Endothelial cell of umbilical vein (primary cell): Measurements from ENCODE around the gene COG2. TPM values are rescaled to one million over a fixed set of nuclear protein-coding genes. Genes with fewer than 3 reads are reported as not detected.

Source experiments
- BruUV-seq: library from RNA; stranded (reverse); fragments of 400-500 nt; replicated peaks from 2 replicates; lab custom pipeline; 2021; lab: Mats Ljungman, UMichigan
- CTCF ChIA-PET: fragments of 300-600, 350-600 bp; sonication (Branson Sonifier 250); formaldehyde crosslinking; loops from one replicate; lab custom pipeline; 2021; ENCODE audit warnings: antibody characterized with exemption, inconsistent platforms; lab: Charles Lee
- POLR2A ChIA-PET: fragments of 300-600, 350-600 bp; sonication (Branson Sonifier 250); formaldehyde crosslinking; loops from one replicate; lab custom pipeline; 2021; ENCODE audit warnings: antibody characterized with exemption, inconsistent platforms; lab: Charles Lee
- DNase-seq: peaks from one replicate; pipeline ENCODE4 v3.0.0-alpha.2; 2011; ENCODE audit warnings: low read depth, low spot score
- FAIRE-seq: peaks from 2 replicates; lab custom pipeline; 2011; peaks lifted over from hg19 to GRCh38; lab: Jason Lieb, UNC
- H2AFZ ChIP-seq: 2 replicates; pipeline ENCODE4 v1.6.0; 2012; ENCODE audit warnings: low read depth, low read length, control low read depth, inconsistent platforms
- H3K27ac ChIP-seq: 2 replicates; pipeline ENCODE4 v1.5.1; 2011; ENCODE audit warnings: low read depth, mild to moderate bottlenecking, control low read depth, low read length, moderate library complexity; ENCODE audit not compliant: insufficient read depth
- H3K27me3 ChIP-seq, 2 experiments: 2 replicates each; pipeline versions ENCODE4 v1.6.0 to v1.6.1; 2011; ENCODE audit warnings: low read length in 2 of 2, mixed read lengths in 1 of 2; ENCODE audit not compliant: control insufficient read depth in 2 of 2, insufficient read depth in 2 of 2
- H3K36me3 ChIP-seq, 2 experiments: 2 replicates in 1 of 2; 3 replicates in 1 of 2; pipeline ENCODE4 v1.5.1; 2011; ENCODE audit warnings: low read length in 2 of 2, mild to moderate bottlenecking in 1 of 2, moderate library complexity in 1 of 2; ENCODE audit not compliant: control insufficient read depth in 2 of 2, insufficient read depth in 2 of 2; ENCODE audit errors: extremely low read depth in 1 of 2
- H3K4me1 ChIP-seq: 3 replicates; pipeline ENCODE4 v1.5.1; 2011; ENCODE audit warnings: mild to moderate bottlenecking, low read length; ENCODE audit not compliant: control insufficient read depth, insufficient read depth; ENCODE audit errors: extremely low read depth
- H3K4me2 ChIP-seq: 2 replicates; pipeline ENCODE4 v1.6.1; 2011; ENCODE audit warnings: low read length, control low read depth, mixed read lengths; ENCODE audit not compliant: insufficient read depth
- H3K4me3 ChIP-seq, 3 experiments: fragments of 200-600 bp in 1 of 3; sonication (generic), shearing (Covaris generic) in 1 of 3; replicated peaks in 1 of 3; 2 replicates each; pipeline ENCODE4 v1.5.1; 2011 to 2016; ENCODE audit warnings: control low read depth in 3 of 3, low read length in 3 of 3, mild to moderate bottlenecking in 2 of 3, inconsistent platforms in 1 of 3, low read depth in 1 of 3, moderate library complexity in 1 of 3; ENCODE audit not compliant: insufficient read depth in 1 of 3
- H3K79me2 ChIP-seq: 2 replicates; pipeline ENCODE4 v1.6.0; 2012; ENCODE audit warnings: low read length, inconsistent platforms; ENCODE audit not compliant: control insufficient read depth, insufficient read depth
- H3K9ac ChIP-seq: replicated peaks from 2 replicates; pipeline ENCODE3; 2011; ENCODE audit warnings: low read length, control low read depth; ENCODE audit not compliant: insufficient read depth; ENCODE audit errors: extremely low read depth
- H3K9me1 ChIP-seq: replicated peaks from 3 replicates; pipeline ENCODE4 v1.6.0; 2011; ENCODE audit warnings: mild to moderate bottlenecking, low read length; ENCODE audit not compliant: control insufficient read depth, insufficient read depth; ENCODE audit errors: extremely low read depth
- H3K9me3 ChIP-seq: replicated peaks from 2 replicates; pipeline ENCODE4 v1.5.1; 2012; ENCODE audit warnings: low read length, inconsistent platforms; ENCODE audit not compliant: control insufficient read depth, insufficient read depth
- H4K20me1 ChIP-seq: replicated peaks from 2 replicates; pipeline ENCODE3; 2011; ENCODE audit warnings: mild to moderate bottlenecking, low read length; ENCODE audit not compliant: control insufficient read depth, insufficient read depth; ENCODE audit errors: extremely low read depth
- CTCF ChIP-seq, 2 donors: IDR thresholded peaks; 1 replicate in 1 of 2; 2 replicates in 1 of 2; pipeline ENCODE4 v1.5.1; 2011; ENCODE audit warnings: low read length in 2 of 2, mild to moderate bottlenecking in 2 of 2, moderate library complexity in 2 of 2, control low read depth in 1 of 2, inconsistent platforms in 1 of 2, low read depth in 1 of 2; ENCODE audit not compliant: insufficient read depth in 1 of 2; ENCODE audit errors: extremely low read depth in 1 of 2
- EZH2 ChIP-seq: IDR thresholded peaks from 2 replicates; pipeline ENCODE4 v1.6.1; 2012; ENCODE audit warnings: borderline replicate concordance, low read depth, mild to moderate bottlenecking, moderate library complexity, low read length, inconsistent platforms; ENCODE audit not compliant: severe bottlenecking
- FOS ChIP-seq: IDR thresholded peaks from 2 replicates; pipeline ENCODE4 v1.6.1; 2011; ENCODE audit warnings: mild to moderate bottlenecking, low read length, moderate library complexity, borderline replicate concordance; ENCODE audit not compliant: insufficient read depth
- GATA2 ChIP-seq: IDR thresholded peaks from 2 replicates; pipeline ENCODE4 v1.7.0; 2011; ENCODE audit warnings: low read depth, mild to moderate bottlenecking, moderate library complexity, mixed read lengths, low read length; ENCODE audit not compliant: insufficient read length, insufficient read depth
- JUN ChIP-seq: IDR thresholded peaks from 2 replicates; pipeline ENCODE4 v1.6.1; 2011; ENCODE audit warnings: borderline replicate concordance, low read depth; ENCODE audit not compliant: insufficient read length, insufficient read depth
- MAX ChIP-seq: IDR thresholded peaks from 2 replicates; pipeline ENCODE4 v1.6.1; 2011; ENCODE audit not compliant: insufficient read depth, insufficient read length
- MYC ChIP-seq: IDR thresholded peaks from one replicate; pipeline ENCODE4 v1.6.1; 2011; ENCODE audit warnings: mild to moderate bottlenecking, low read depth, low read length
- POLR2A ChIP-seq: IDR thresholded peaks from 2 replicates; pipeline ENCODE4 v1.6.1; 2012; ENCODE audit warnings: low read depth, mild to moderate bottlenecking, control low read depth, low read length
- POLR2AphosphoS5 ChIP-seq: IDR thresholded peaks from 2 replicates; pipeline ENCODE4 v1.6.1; 2012; ENCODE audit warnings: low read depth, mild to moderate bottlenecking, control low read depth, low read length, moderate library complexity; ENCODE audit not compliant: insufficient read depth
- dilution Hi-C: fragments of 300-500 bp; cut with MboI; formaldehyde crosslinking; loops from one replicate; pipeline ENCODE4 v1.15.0; 2019; ENCODE audit warnings: low sequenced_read_pairs; ENCODE audit not compliant: extremely low pct_ligation_motif_present
- intact Hi-C: fragments of 100-400 bp; cut with micrococcal nuclease; formaldehyde crosslinking; loops from one replicate; pipeline ENCODE4 v1.10.0; 2022
- polyA plus RNA-seq, 4 experiments: library from polyadenylated mRNA; depleted of rRNA in 3 of 4; stranded (reverse) in 3 of 4; unstranded in 1 of 4; fragments of >200 nt; gene quantifications; 2 replicates each; pipeline versions ENCODE4 v1.2.1 to v1.2.3, GENCODE V29; 2011 to 2012; ENCODE audit warnings: missing spikeins in 1 of 4
- total RNA-seq: library from RNA; stranded (reverse); gene quantifications from 2 replicates; pipeline ENCODE4 v1.2.3, GENCODE V29; 2021

Gene COG2
- total and polyA plus RNA-seq, 2 donors (not counting 3 experiments of a cell fraction or from before 2014, with no cell fraction given): 7.6 to 24.2 TPM

GRCh38 chr1:230658691-230659090 lies 16.4 kb downstream of the COG2 start:
- FAIRE-seq: no peak
- H2AFZ ChIP-seq: no peak overlapping the region

More at GRCh38 chr1:230658691-230659090, 16.4 kb downstream of the COG2 start:
- ChIA-PET POLR2A (no interaction called here), CTCF (interaction anchor here (1.3 kb wide), 1 partner anchor 10 kb away, joined by 3 read pairs; no protein-coding TSS in a partner anchor)
- Histone ChIP-seq H3K27me3 (no peaks in the 10 kb centered on the region), H3K36me3 (peaks cover 2% of the 10 kb centered on the region in 2 experiments), H3K9me3 (no peaks in the 10 kb centered on the region), H4K20me1 (no peaks in the 10 kb centered on the region), H3K4me1 (no peaks in the 10 kb centered on the region), H3K9me1 (no peaks in the 10 kb centered on the region), H3K79me2 (peaks cover under 1% of the 10 kb centered on the region), H3K9ac (no peak overlapping the region), H3K4me2 (no peak overlapping the region), H3K4me3 (no peak overlapping the region), H3K27ac (no peak overlapping the region)
- dilution Hi-C loops: no loop called here
- no peak for DNase-seq
- intact Hi-C loops: no loop called here
- TF ChIP-seq FOS: no peak
- no peak for TF ChIP-seq GATA2
- TF ChIP-seq EZH2: no peak
- TF ChIP-seq JUN: no peak
- no peak for TF ChIP-seq MYC
- no peak for TF ChIP-seq CTCF (IDR thresholded peaks at IDR 0.05; ENCODE audit: extremely low read depth in 1 of 2, insufficient read depth in 1 of 2, low read depth in 1 of 2, low read length in 2 of 2)
- TF ChIP-seq MAX: no peak
- TF ChIP-seq POLR2AphosphoS5: no peak
- no peak for TF ChIP-seq POLR2A
- no TSS peak for BruUV-seq
